Measurements from ENCODE around the gene IGSF21.

DNA sequence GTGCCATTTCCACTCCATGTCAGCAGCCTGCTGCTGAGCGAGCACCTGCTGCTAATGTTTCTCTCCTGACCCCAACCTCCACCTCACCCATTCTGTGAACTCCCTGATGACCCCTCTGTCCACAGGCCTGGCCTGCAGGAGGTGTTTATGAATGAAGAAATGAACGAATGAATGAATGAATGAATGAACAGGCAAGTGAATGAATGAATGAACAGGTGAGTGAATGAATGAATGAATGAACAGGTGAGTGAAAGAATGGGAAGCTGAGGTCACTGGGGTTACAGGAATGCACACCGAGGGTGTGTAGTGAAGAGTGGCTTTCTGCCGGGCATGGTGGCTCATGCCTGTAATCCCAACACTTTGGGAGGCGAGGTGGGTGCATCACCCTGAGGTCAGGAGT, 173.4 kb downstream of the IGSF21 start:
- TF ChIP-seq, protein P1, sequence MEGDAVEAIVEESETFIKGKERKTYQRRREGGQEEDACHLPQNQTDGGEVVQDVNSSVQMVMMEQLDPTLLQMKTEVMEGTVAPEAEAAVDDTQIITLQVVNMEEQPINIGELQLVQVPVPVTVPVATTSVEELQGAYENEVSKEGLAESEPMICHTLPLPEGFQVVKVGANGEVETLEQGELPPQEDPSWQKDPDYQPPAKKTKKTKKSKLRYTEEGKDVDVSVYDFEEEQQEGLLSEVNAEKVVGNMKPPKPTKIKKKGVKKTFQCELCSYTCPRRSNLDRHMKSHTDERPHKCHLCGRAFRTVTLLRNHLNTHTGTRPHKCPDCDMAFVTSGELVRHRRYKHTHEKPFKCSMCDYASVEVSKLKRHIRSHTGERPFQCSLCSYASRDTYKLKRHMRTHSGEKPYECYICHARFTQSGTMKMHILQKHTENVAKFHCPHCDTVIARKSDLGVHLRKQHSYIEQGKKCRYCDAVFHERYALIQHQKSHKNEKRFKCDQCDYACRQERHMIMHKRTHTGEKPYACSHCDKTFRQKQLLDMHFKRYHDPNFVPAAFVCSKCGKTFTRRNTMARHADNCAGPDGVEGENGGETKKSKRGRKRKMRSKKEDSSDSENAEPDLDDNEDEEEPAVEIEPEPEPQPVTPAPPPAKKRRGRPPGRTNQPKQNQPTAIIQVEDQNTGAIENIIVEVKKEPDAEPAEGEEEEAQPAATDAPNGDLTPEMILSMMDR (conservative IDR thresholded peaks at IDR 0.05) = no peak
- TF ChIP-seq ZFX (IDR thresholded peaks at IDR 0.05) = no peak
